ENCODE results near the gene LDHA.

The LDHA gene

GRCh38 chr11:18371279-18371678 is 23.1 kb upstream of the LDHA start:
- H3K9me3 ChIP-seq (ENCODE audit: control insufficient read depth, low read length), result no peaks in the 10 kb centered on the region
- no peaks in the 10 kb centered on the region for H3K4me1 ChIP-seq (ENCODE audit: control insufficient read depth, insufficient read depth, low read length, poor library complexity, severe bottlenecking)
- WGBS, 2 experiments (ENCODE audit: insufficient coverage in 2 of 2), result 100% methylated on average over 1 of the region's 2 CpGs; no CpG with 5 or more reads in 1 of the 2 experiments
- no peak overlapping the region for H3K27ac ChIP-seq (ENCODE audit: low read depth, low read length, severe bottlenecking)
- no peak overlapping the region for H3K4me3 ChIP-seq (ENCODE audit: extremely low read depth, insufficient read depth, low read length, poor library complexity, severe bottlenecking)
- H3K36me3 ChIP-seq (ENCODE audit: control insufficient read depth, insufficient read depth, low read length), result peaks cover 8% of the 10 kb centered on the region

DNA sequence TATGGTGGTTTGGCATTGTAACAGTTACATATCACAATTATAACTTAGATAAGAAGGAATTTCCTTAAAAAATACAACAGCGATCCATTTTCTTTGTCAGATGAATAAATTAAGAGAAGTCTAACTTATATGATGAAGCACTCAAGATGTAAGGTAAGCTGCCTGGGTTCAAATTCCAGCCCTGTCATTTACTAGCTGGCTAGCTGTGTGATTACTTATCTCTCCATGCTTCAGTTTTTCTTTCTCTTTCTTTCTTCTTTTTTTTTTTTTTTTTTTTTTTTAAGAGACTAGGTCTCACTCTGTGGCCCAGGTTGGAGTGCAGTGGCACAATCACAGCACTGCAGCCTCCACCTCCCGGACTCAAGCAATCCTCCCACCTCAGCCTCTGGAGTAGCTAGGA is 22.2 kb upstream of the LDHA start:
- no peaks in the 10 kb centered on the region for H3K9me3 ChIP-seq (ENCODE audit: control insufficient read depth, low read length)
- no peak overlapping the region for H3K4me3 ChIP-seq (ENCODE audit: extremely low read depth, insufficient read depth, low read length, poor library complexity, severe bottlenecking)
- WGBS, 2 experiments (ENCODE audit: insufficient coverage in 2 of 2), result no CpG with 5 or more reads among the region's 2 CpGs
- H3K36me3 ChIP-seq (ENCODE audit: control insufficient read depth, insufficient read depth, low read length), result no peaks in the 10 kb centered on the region
- H3K27ac ChIP-seq (ENCODE audit: low read depth, low read length, severe bottlenecking), result no peak overlapping the region
- no peaks in the 10 kb centered on the region for H3K4me1 ChIP-seq (ENCODE audit: control insufficient read depth, insufficient read depth, low read length, poor library complexity, severe bottlenecking)

DNA sequence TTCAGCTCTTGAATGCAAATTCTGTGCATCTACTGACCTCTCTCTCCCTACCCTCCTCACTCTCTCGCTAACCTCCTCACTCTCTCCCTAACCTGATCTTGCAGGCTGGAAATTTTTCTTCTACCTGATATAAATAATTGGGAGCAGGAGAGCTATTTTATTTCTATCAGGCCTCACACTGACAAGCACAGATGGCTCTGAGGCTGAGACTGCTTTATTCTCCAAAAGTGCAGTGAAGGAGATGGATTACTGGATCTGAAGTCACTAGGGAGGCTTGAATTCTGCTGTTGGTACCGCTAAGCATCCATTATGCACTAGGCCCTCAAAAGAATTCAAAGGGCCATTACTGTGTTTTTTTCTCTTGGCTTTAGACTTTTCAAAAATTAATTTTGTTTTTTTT is 19.4 kb upstream of the LDHA start:
- Histone ChIP-seq H3K4me1 (ENCODE audit: control insufficient read depth, insufficient read depth, low read length, poor library complexity, severe bottlenecking) (no peaks in the 10 kb centered on the region), H3K36me3 (ENCODE audit: control insufficient read depth, insufficient read depth, low read length) (no peaks in the 10 kb centered on the region), H3K4me3 (ENCODE audit: extremely low read depth, insufficient read depth, low read length, poor library complexity, severe bottlenecking) (no peak overlapping the region), H3K27ac (ENCODE audit: low read depth, low read length, severe bottlenecking) (no peak overlapping the region), H3K9me3 (ENCODE audit: control insufficient read depth, low read length) (no peaks in the 10 kb centered on the region)
- WGBS, 2 experiments (ENCODE audit: insufficient coverage in 2 of 2), result 86 to 92% methylated on average over 1 to 2 of the region's 2 CpGs

DNA sequence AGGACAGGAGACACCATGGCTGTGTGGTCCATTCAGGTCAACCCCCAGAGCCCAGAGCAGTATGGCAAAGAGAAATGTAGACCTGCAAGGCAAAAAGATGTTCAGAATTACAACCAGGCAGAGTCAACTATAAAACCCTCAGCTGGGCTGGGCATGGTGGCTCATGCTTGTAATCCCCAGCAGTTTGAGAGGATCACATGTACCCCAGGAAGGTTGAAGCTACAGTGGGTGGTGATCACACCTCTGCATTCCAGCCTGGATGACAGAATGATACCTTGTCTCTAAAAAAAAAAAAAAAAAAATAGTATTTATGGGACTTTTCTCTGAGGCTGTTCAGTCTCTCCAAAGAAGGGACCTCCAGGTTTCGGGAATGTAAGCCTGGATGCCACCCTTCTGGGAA is 18.4 kb upstream of the LDHA start:
- H3K4me1 ChIP-seq (ENCODE audit: control insufficient read depth, insufficient read depth, low read length, poor library complexity, severe bottlenecking), result no peaks in the 10 kb centered on the region
- 100% methylated on average over 1 of the region's 1 CpG for WGBS, 2 experiments (ENCODE audit: insufficient coverage in 2 of 2)
- H3K9me3 ChIP-seq (ENCODE audit: control insufficient read depth, low read length), result no peaks in the 10 kb centered on the region
- no peaks in the 10 kb centered on the region for H3K36me3 ChIP-seq (ENCODE audit: control insufficient read depth, insufficient read depth, low read length)
- H3K4me3 ChIP-seq (ENCODE audit: extremely low read depth, insufficient read depth, low read length, poor library complexity, severe bottlenecking), result no peak overlapping the region
- H3K27ac ChIP-seq (ENCODE audit: low read depth, low read length, severe bottlenecking), result no peak overlapping the region

- no peak overlapping the region for H3K27ac ChIP-seq (ENCODE audit: low read depth, low read length, severe bottlenecking)
- H3K36me3 ChIP-seq (ENCODE audit: control insufficient read depth, insufficient read depth, low read length), result no peaks in the 10 kb centered on the region
- 64 to 67% methylated on average over 2 of the region's 2 CpGs for WGBS, 2 experiments (ENCODE audit: insufficient coverage in 2 of 2)
- H3K4me1 ChIP-seq (ENCODE audit: control insufficient read depth, insufficient read depth, low read length, poor library complexity, severe bottlenecking), result peaks cover 14% of the 10 kb centered on the region
- H3K9me3 ChIP-seq (ENCODE audit: control insufficient read depth, low read length), result no peaks in the 10 kb centered on the region
- no peak overlapping the region for H3K4me3 ChIP-seq (ENCODE audit: extremely low read depth, insufficient read depth, low read length, poor library complexity, severe bottlenecking)
Measured at GRCh38 chr11:18379201-18379600, 15.2 kb upstream of the LDHA start.

GRCh38 chr11:18383388-18384156 is 10.8 kb upstream of the LDHA start:
- Histone ChIP-seq H3K9me3 (ENCODE audit: control insufficient read depth, low read length) (no peaks in the 10 kb centered on the region), H3K4me1 (ENCODE audit: control insufficient read depth, insufficient read depth, low read length, poor library complexity, severe bottlenecking) (peaks cover 19% of the 10 kb centered on the region), H3K27ac (ENCODE audit: low read depth, low read length, severe bottlenecking) (peak overlapping the region; percentile 73), H3K4me3 (ENCODE audit: extremely low read depth, insufficient read depth, low read length, poor library complexity, severe bottlenecking) (no peak overlapping the region), H3K36me3 (ENCODE audit: control insufficient read depth, insufficient read depth, low read length) (no peaks in the 10 kb centered on the region)
- 53 to 54% methylated on average over 4 to 5 of the region's 9 CpGs for WGBS, 2 experiments (ENCODE audit: insufficient coverage in 2 of 2)

GRCh38 chr11:18384157-18384641 is 10.2 kb upstream of the LDHA start:
- H3K27ac ChIP-seq (ENCODE audit: low read depth, low read length, severe bottlenecking), result peak overlapping the region; percentile 73

DNA sequence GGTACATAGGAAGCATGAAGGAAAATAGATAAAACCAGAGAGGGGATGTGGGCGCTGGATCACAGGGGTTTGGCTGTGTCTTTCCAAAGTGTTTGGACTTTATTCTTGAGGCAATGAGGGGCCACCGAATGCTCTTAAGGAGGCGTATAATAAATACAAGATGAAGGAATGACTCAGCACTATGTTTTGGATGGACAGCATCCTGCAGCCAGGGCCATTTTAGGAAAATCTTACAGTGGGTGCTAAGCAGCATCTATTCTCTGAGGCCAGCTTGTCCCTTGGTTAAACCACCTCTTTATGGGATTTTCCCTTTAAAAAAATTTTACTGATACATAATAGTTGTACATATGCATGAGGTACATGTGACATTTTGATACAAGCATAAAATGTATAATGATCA is 4.3 kb upstream of the LDHA start:
- WGBS, 2 experiments (ENCODE audit: insufficient coverage in 2 of 2), result 89 to 90% methylated on average over 3 of the region's 3 CpGs
- H3K9me3 ChIP-seq (ENCODE audit: control insufficient read depth, low read length), result no peaks in the 10 kb centered on the region
- no peak overlapping the region for H3K27ac ChIP-seq (ENCODE audit: low read depth, low read length, severe bottlenecking)
- no peak overlapping the region for H3K4me3 ChIP-seq (ENCODE audit: extremely low read depth, insufficient read depth, low read length, poor library complexity, severe bottlenecking)
- H3K4me1 ChIP-seq (ENCODE audit: control insufficient read depth, insufficient read depth, low read length, poor library complexity, severe bottlenecking), result no peaks in the 10 kb centered on the region
- H3K36me3 ChIP-seq (ENCODE audit: control insufficient read depth, insufficient read depth, low read length), result no peaks in the 10 kb centered on the region

More at GRCh38 chr11:18384157-18384641, 10.2 kb upstream of the LDHA start:
- no peak overlapping the region for H3K4me3 ChIP-seq (ENCODE audit: extremely low read depth, insufficient read depth, low read length, poor library complexity, severe bottlenecking)
- no peaks in the 10 kb centered on the region for H3K36me3 ChIP-seq (ENCODE audit: control insufficient read depth, insufficient read depth, low read length)
- no peaks in the 10 kb centered on the region for H3K9me3 ChIP-seq (ENCODE audit: control insufficient read depth, low read length)
- H3K4me1 ChIP-seq (ENCODE audit: control insufficient read depth, insufficient read depth, low read length, poor library complexity, severe bottlenecking), result peaks cover 19% of the 10 kb centered on the region
- 80 to 92% methylated on average over 2 of the region's 3 CpGs for WGBS, 2 experiments (ENCODE audit: insufficient coverage in 2 of 2)

- Histone ChIP-seq H3K4me1 (ENCODE audit: control insufficient read depth, insufficient read depth, low read length, poor library complexity, severe bottlenecking) (no peaks in the 10 kb centered on the region), H3K27ac (ENCODE audit: low read depth, low read length, severe bottlenecking) (no peak overlapping the region), H3K36me3 (ENCODE audit: control insufficient read depth, insufficient read depth, low read length) (peaks cover 11% of the 10 kb centered on the region), H3K9me3 (ENCODE audit: control insufficient read depth, low read length) (no peaks in the 10 kb centered on the region), H3K4me3 (ENCODE audit: extremely low read depth, insufficient read depth, low read length, poor library complexity, severe bottlenecking) (no peak overlapping the region)
- 91 to 100% methylated on average over 2 to 3 of the region's 4 CpGs for WGBS, 2 experiments (ENCODE audit: insufficient coverage in 2 of 2)
Measured at GRCh38 chr11:18392434-18393321, 1.7 kb upstream of the LDHA start.

DNA sequence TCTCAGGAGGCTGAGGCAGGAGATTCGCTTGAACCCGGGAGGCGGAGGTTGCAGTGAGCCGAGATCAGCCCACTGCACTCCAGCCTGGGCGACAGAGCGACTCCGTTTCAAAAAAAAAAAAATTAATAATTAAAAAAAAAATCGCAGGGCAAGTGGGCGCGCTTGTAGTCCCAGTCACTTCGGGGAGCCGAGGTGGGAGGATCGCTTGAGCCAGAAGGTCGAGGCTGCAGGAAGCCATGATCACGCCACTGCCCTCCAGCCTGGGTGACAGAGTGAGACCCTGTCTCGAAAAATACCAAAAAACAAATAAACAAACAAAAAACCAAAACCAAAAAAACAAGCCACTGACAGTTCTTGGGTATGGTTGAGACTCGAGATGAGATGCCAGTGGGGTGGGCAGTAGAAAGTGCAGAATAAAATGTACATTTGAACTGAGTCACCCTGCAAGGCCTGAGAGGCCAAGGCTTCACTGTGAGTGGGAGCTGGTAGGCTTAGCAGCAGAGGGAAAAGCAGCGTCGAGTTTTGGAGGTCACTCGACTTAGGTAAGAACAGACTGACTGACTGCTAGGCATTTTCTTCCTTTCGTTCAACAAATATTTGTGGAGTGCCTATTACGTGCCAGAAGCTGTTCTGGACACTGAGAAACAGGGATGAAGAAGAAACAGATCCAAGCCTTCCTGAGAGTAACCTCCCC is 635 bp upstream of the LDHA start:
- no peaks in the 10 kb centered on the region for H3K4me1 ChIP-seq (ENCODE audit: control insufficient read depth, insufficient read depth, low read length, poor library complexity, severe bottlenecking)
- H3K36me3 ChIP-seq (ENCODE audit: control insufficient read depth, insufficient read depth, low read length), result peaks cover 22% of the 10 kb centered on the region
- no peaks in the 10 kb centered on the region for H3K9me3 ChIP-seq (ENCODE audit: control insufficient read depth, low read length)
- peak overlapping the region; percentile 82 for H3K4me3 ChIP-seq (ENCODE audit: extremely low read depth, insufficient read depth, low read length, poor library complexity, severe bottlenecking)
- H3K27ac ChIP-seq (ENCODE audit: low read depth, low read length, severe bottlenecking), result peak overlapping the region; percentile 88
- 81 to 89% methylated on average over 15 to 20 of the region's 22 CpGs for WGBS, 2 experiments (ENCODE audit: insufficient coverage in 2 of 2)
